IMR-90 (cell line): ENCODE results near the gene C9orf152. TPM values are rescaled to one million over a fixed set of nuclear protein-coding genes. Genes with fewer than 3 reads are reported as not detected.
A peak's percentile ranks its signal among the peaks of the same experiment; 100 is the strongest.

ENCODE experiments used
- ATAC-seq: fragments of 200-7000 bp; cut with Tn5 transposase; 2 replicates; pipeline ENCODE4 v1.9.1; 2020; ENCODE audit warnings: low read depth, mild to moderate bottlenecking, moderate library complexity
- BruUV-seq: library from RNA; stranded (reverse); fragments of 400-500 nt; replicated peaks from 2 replicates; lab custom pipeline; 2021; lab: Mats Ljungman, UMichigan
- CTCF ChIA-PET: fragments of 300-600 bp; formaldehyde crosslinking; extraction: SDS; loops from one replicate; lab custom pipeline; 2021; ENCODE audit warnings: antibody characterized with exemption; lab: Yijun Ruan, JAX
- POLR2A ChIA-PET: fragments of 300-600 bp; sonication (Branson Sonifier 250); formaldehyde crosslinking; loops from one replicate; lab custom pipeline; 2022; ENCODE audit warnings: antibody characterized with exemption; ENCODE audit not compliant: unreplicated experiment; lab: Charles Lee
- DNase-seq: peaks from one replicate; pipeline ENCODE4 v3.0.0; 2013
- H2AFZ ChIP-seq: replicated peaks from 2 replicates; pipeline ENCODE3; 2013; ENCODE audit warnings: low read length, mild to moderate bottlenecking; ENCODE audit not compliant: poor library complexity
- H2AK5ac ChIP-seq: 2 replicates; pipeline ENCODE4 v1.6.1; 2013; ENCODE audit warnings: low read depth, low read length, inconsistent platforms
- H2AK9ac ChIP-seq: replicated peaks from 2 replicates; pipeline ENCODE3; 2013; ENCODE audit warnings: mild to moderate bottlenecking, low read depth, low read length, moderate library complexity; ENCODE audit not compliant: poor library complexity
- H2BK120ac ChIP-seq: 2 replicates; pipeline ENCODE4 v1.6.1; 2013; ENCODE audit warnings: low read depth, low read length, inconsistent platforms
- H2BK15ac ChIP-seq: 3 replicates; pipeline ENCODE4 v1.6.1; 2013; ENCODE audit warnings: low read depth, low read length, inconsistent platforms
- H2BK20ac ChIP-seq: 2 replicates; pipeline ENCODE4 v1.6.1; 2013; ENCODE audit warnings: low read depth, mild to moderate bottlenecking, inconsistent platforms, low read length, moderate library complexity
- H2BK5ac ChIP-seq: 2 replicates; pipeline ENCODE4 v1.6.1; 2013; ENCODE audit warnings: mild to moderate bottlenecking, low read depth, low read length, inconsistent platforms; ENCODE audit not compliant: poor library complexity, severe bottlenecking
- H3K14ac ChIP-seq: replicated peaks from 2 replicates; pipeline ENCODE4 v1.6.1; 2013; ENCODE audit warnings: low read depth, low read length, inconsistent platforms
- H3K18ac ChIP-seq: 2 replicates; pipeline ENCODE4 v1.6.1; 2013; ENCODE audit warnings: low read depth, low read length, control low read depth
- H3K23ac ChIP-seq: 2 replicates; pipeline ENCODE4 v1.6.1; 2013; ENCODE audit warnings: low read depth, low read length, inconsistent platforms
- H3K27ac ChIP-seq: 2 replicates; pipeline ENCODE4 v1.5.1; 2013; ENCODE audit warnings: mild to moderate bottlenecking, control low read depth, low read length; ENCODE audit not compliant: insufficient read depth
- H3K27me3 ChIP-seq: 2 replicates; pipeline ENCODE4 v1.6.1; 2013; ENCODE audit warnings: low read length; ENCODE audit not compliant: control insufficient read depth, insufficient read depth
- H3K36me3 ChIP-seq: 2 replicates; pipeline ENCODE4 v1.6.1; 2013; ENCODE audit warnings: low read length, mixed read lengths; ENCODE audit not compliant: control insufficient read depth, insufficient read depth
- H3K4ac ChIP-seq: 2 replicates; pipeline ENCODE4 v1.6.1; 2013; ENCODE audit warnings: low read depth, low read length, inconsistent platforms
- H3K4me1 ChIP-seq: 2 replicates; pipeline ENCODE4 v1.6.1; 2013; ENCODE audit warnings: low read length, mixed read lengths; ENCODE audit not compliant: control insufficient read depth, insufficient read depth
- H3K4me2 ChIP-seq: 2 replicates; pipeline ENCODE4 v1.6.1; 2013; ENCODE audit warnings: low read depth, mild to moderate bottlenecking, control low read depth, low read length, moderate library complexity
- H3K4me3 ChIP-seq: 2 replicates; pipeline ENCODE4 v1.5.1; 2013; ENCODE audit warnings: low read depth, mild to moderate bottlenecking, control low read depth, low read length, moderate library complexity; ENCODE audit not compliant: insufficient read depth
- H3K56ac ChIP-seq: 2 replicates; pipeline ENCODE4 v1.6.1; 2013; ENCODE audit warnings: low read length, inconsistent platforms; ENCODE audit not compliant: insufficient read depth; ENCODE audit errors: extremely low read depth
- H3K79me1 ChIP-seq, 2 experiments: 2 replicates each; pipeline ENCODE4 v1.6.1; 2013; ENCODE audit warnings: low read length in 2 of 2, inconsistent platforms in 1 of 2, low read depth in 1 of 2
- H3K9ac ChIP-seq: 2 replicates; pipeline ENCODE4 v1.6.1; 2013; ENCODE audit warnings: low read depth, low read length, control low read depth
- H3K9me1 ChIP-seq: 2 replicates; pipeline ENCODE4 v1.6.1; 2013; ENCODE audit warnings: low read length, inconsistent platforms; ENCODE audit not compliant: insufficient read depth
- H3K9me3 ChIP-seq: 2 replicates; pipeline ENCODE4 v1.6.1; 2013; ENCODE audit warnings: low read length; ENCODE audit not compliant: control insufficient read depth, insufficient read depth
- H4K20me1 ChIP-seq: 2 replicates; pipeline ENCODE4 v1.6.1; 2013; ENCODE audit warnings: low read length, inconsistent platforms; ENCODE audit not compliant: insufficient read depth
- H4K5ac ChIP-seq: 2 replicates; pipeline ENCODE4 v1.6.1; 2013; ENCODE audit warnings: mild to moderate bottlenecking, low read depth, low read length, control low read depth
- H4K8ac ChIP-seq, 2 experiments: 2 replicates each; pipeline ENCODE4 v1.6.1; 2013; ENCODE audit warnings: low read depth in 2 of 2, low read length in 2 of 2, control low read depth in 1 of 2, inconsistent platforms in 1 of 2
- H4K91ac ChIP-seq: 2 replicates; pipeline ENCODE4 v1.6.1; 2013; ENCODE audit warnings: low read depth, low read length, inconsistent platforms; ENCODE audit not compliant: insufficient read depth
- BHLHE40 ChIP-seq: fragments of 150-350 bp; IDR thresholded peaks from 2 replicates; pipeline ENCODE4 v1.6.1; 2016; ENCODE audit warnings: mild to moderate bottlenecking, low read depth, low read length
- CEBPB ChIP-seq: IDR thresholded peaks from 2 replicates; pipeline ENCODE4 v1.6.1; 2012; ENCODE audit warnings: low read depth, low read length, improper control_type of control experiment
- CHD1 ChIP-seq: IDR thresholded peaks from 2 replicates; pipeline ENCODE4 v1.6.1; 2012; ENCODE audit warnings: low read depth, low read length, improper control_type of control experiment
- CTCF ChIP-seq: conservative IDR thresholded peaks from 2 replicates; pipeline ENCODE4 v1.5.1; 2012; ENCODE audit warnings: mild to moderate bottlenecking, low read depth, low read length, improper control_type of control experiment
- ELK1 ChIP-seq: fragments of 150-350 bp; IDR thresholded peaks from 2 replicates; pipeline ENCODE4 v1.6.1; 2016; ENCODE audit warnings: low read depth, mild to moderate bottlenecking, low read length, moderate library complexity, borderline replicate concordance
- FOS ChIP-seq: fragments of 150-350 bp; IDR thresholded peaks from 2 replicates; pipeline ENCODE4 v1.6.1; 2016; ENCODE audit warnings: low read depth, low read length
- MAFK ChIP-seq: IDR thresholded peaks from 2 replicates; pipeline ENCODE4 v1.6.1; 2012; ENCODE audit warnings: low read depth, low read length, improper control_type of control experiment
- MAZ ChIP-seq: IDR thresholded peaks from 2 replicates; pipeline ENCODE4 v1.6.1; 2012; ENCODE audit warnings: low read depth, mild to moderate bottlenecking, low read length, improper control_type of control experiment, moderate library complexity, borderline replicate concordance
- MXI1 ChIP-seq: IDR thresholded peaks from 2 replicates; pipeline ENCODE4 v1.6.1; 2012; ENCODE audit warnings: low read depth, mild to moderate bottlenecking, low read length, moderate library complexity, borderline replicate concordance
- NFE2L2 ChIP-seq: fragments of 150-350 bp; IDR thresholded peaks from 2 replicates; pipeline ENCODE4 v1.6.1; 2016; ENCODE audit warnings: low read depth, mild to moderate bottlenecking, low read length
- POLR2A ChIP-seq: IDR thresholded peaks from 2 replicates; pipeline ENCODE4 v1.6.1; 2012; ENCODE audit warnings: mild to moderate bottlenecking, low read depth, low read length
- RAD21 ChIP-seq: IDR thresholded peaks from 2 replicates; pipeline ENCODE4 v1.6.1; 2012; ENCODE audit warnings: low read length, improper control_type of control experiment
- RCOR1 ChIP-seq: IDR thresholded peaks from 2 replicates; pipeline ENCODE4 v1.6.1; 2012; ENCODE audit warnings: mild to moderate bottlenecking, low read length, improper control_type of control experiment; ENCODE audit not compliant: insufficient replicate concordance
- RFX5 ChIP-seq: IDR thresholded peaks from 2 replicates; pipeline ENCODE4 v1.8.0; 2012; ENCODE audit warnings: low read depth, mild to moderate bottlenecking, low read length, moderate library complexity
- SMC3 ChIP-seq: fragments of 150-350 bp; IDR thresholded peaks from 2 replicates; pipeline ENCODE4 v1.6.1; 2016; ENCODE audit warnings: low read depth, mild to moderate bottlenecking, antibody characterized with exemption, low read length, moderate library complexity
- USF2 ChIP-seq: fragments of 150-350 bp; IDR thresholded peaks from 2 replicates; pipeline ENCODE4 v1.6.1; 2017; ENCODE audit warnings: mild to moderate bottlenecking, antibody characterized with exemption, low read length, low read depth
- WGBS, 2 experiments: methylation state at CpG; one replicate each; pipeline versions ENCODE4 v1.1.5 to v1.1.7; 2013; ENCODE audit warnings: missing lambda C conversion rate in 2 of 2; ENCODE audit not compliant: insufficient read length in 1 of 2; ENCODE audit errors: extremely low coverage in 2 of 2; 5-methylcytosine and 5-hydroxymethylcytosine counted together
- dilution Hi-C: fragments of 300-500 bp; cut with HindIII; formaldehyde crosslinking; loops from one replicate; pipeline ENCODE4 v1.14.3; 2018; ENCODE audit warnings: low sequenced_read_pairs; ENCODE audit not compliant: unreplicated experiment
- in situ Hi-C: fragments of 300-500 bp; cut with MboI; formaldehyde crosslinking; loops from 3 replicates; pipeline ENCODE4 v1.14.3; 2019; ENCODE audit warnings: low sequenced_read_pairs, inconsistent platforms, mixed read lengths
- intact Hi-C: fragments of 100-400 bp; cut with micrococcal nuclease; formaldehyde crosslinking; loops from 2 replicates; pipeline ENCODE4 v1.10.0; 2022
- polyA plus RNA-seq, 3 experiments: library from polyadenylated mRNA; depleted of rRNA; stranded (reverse); fragments of >200 nt; gene quantifications; 2 replicates each; pipeline ENCODE4 v1.2.3, GENCODE V29; 2012; ENCODE audit warnings: low replicate concordance in 1 of 3
- total RNA-seq: library from RNA; depleted of rRNA; stranded (reverse); fragments of >200 nt; gene quantifications from 2 replicates; pipeline ENCODE4 v1.2.3, GENCODE V29; 2012

C9orf152 gene
- total and polyA plus RNA-seq, 2 of the 4 experiments (the other 2 are of a cell fraction), result not detected

GRCh38 chr9:110156416-110156815 lies 51.5 kb downstream of the C9orf152 start:
- Histone ChIP-seq H3K9me3 (no peaks in the 10 kb centered on the region), H2BK15ac (no peak overlapping the region), H3K4me3 (no peak overlapping the region), H3K9me1 (peaks cover 42% of the 10 kb centered on the region), H4K5ac (no peak overlapping the region), H3K9ac (no peak overlapping the region), H3K4me1 (peaks cover 24% of the 10 kb centered on the region), H3K56ac (no peak overlapping the region), H2BK120ac (no peak overlapping the region), H2BK20ac (no peak overlapping the region), H3K4me2 (no peak overlapping the region), H3K4ac (no peak overlapping the region), H2AK9ac (no peak overlapping the region), H3K14ac (no peak overlapping the region), H2BK5ac (no peak overlapping the region), H3K79me1 (peaks cover 50 to 94% of the 10 kb centered on the region in 2 experiments), H4K8ac (no peak overlapping the region), H3K27me3 (no peaks in the 10 kb centered on the region), H3K23ac (peak overlapping the region; percentile 12; the same call in 1 of the 2 replicates), H4K91ac (no peak overlapping the region), H4K20me1 (peaks cover 97% of the 10 kb centered on the region), H2AK5ac (no peak overlapping the region), H3K36me3 (peaks cover 44% of the 10 kb centered on the region), H2AFZ (no peak overlapping the region), H3K27ac (no peak overlapping the region), H3K18ac (no peak overlapping the region)
- POLR2A ChIA-PET, result no interaction called here
- intact Hi-C loops (no loop called here), in situ Hi-C loops (loop anchor here (25.0 kb wide), 1 partner anchor 569 kb away; no protein-coding TSS in a partner anchor), dilution Hi-C loops (loop anchor here (25.0 kb wide), 1 partner anchor 94 kb away; no protein-coding TSS in a partner anchor)
- no peak for ATAC-seq
- WGBS, 2 experiments, result 50% methylated on average over 1 of the region's 9 CpGs; no CpG with 5 or more reads in 1 of the 2 experiments
- no peak for DNase-seq
- no peak for TF ChIP-seq RCOR1
- TF ChIP-seq FOS, result no peak
- no peak for TF ChIP-seq NFE2L2
- no peak for TF ChIP-seq SMC3
- TF ChIP-seq MAZ, result no peak
- no peak for TF ChIP-seq MAFK
- TF ChIP-seq CHD1, result no peak
- no peak for TF ChIP-seq CEBPB
- no peak for TF ChIP-seq MXI1
- no peak for TF ChIP-seq BHLHE40
- TF ChIP-seq CTCF, result no peak
- no peak for TF ChIP-seq RFX5
- TF ChIP-seq USF2, result no peak
- no peak for TF ChIP-seq ELK1
- no peak for TF ChIP-seq RAD21
- TF ChIP-seq POLR2A, result no peak
- BruUV-seq, result no TSS peak
- CTCF ChIA-PET, result interaction anchor here (1.1 to 1.3 kb wide), 2 partner anchors 253 to 269 kb away, joined by 3 to 7 read pairs; no protein-coding TSS in a partner anchor
